SK-N-SH (cell line): ENCODE measurements around the gene GALNS. TPM values are rescaled to one million over a fixed set of nuclear protein-coding genes. Genes with fewer than 3 reads are reported as not detected.

Experiments used
- CTCF ChIA-PET: fragments of 300-600, 350-600 bp; formaldehyde crosslinking; extraction: SDS; loops from one replicate; lab custom pipeline; 2021; lab: Yijun Ruan, JAX
- POLR2A ChIA-PET: fragments of 350-600 bp; sonication (Branson Sonifier 250); formaldehyde crosslinking; extraction: SDS; loops from one replicate; lab custom pipeline; 2020; ENCODE audit warnings: antibody characterized with exemption, inconsistent platforms; lab: Yijun Ruan, JAX
- DNase-seq: peaks from one replicate; pipeline ENCODE4 v3.0.0; 2012
- H2AFZ ChIP-seq: fragments of 200-600 bp; sonication (generic); 2 replicates; pipeline ENCODE4 v1.8.1; 2016; ENCODE audit warnings: antibody characterized with exemption, mild to moderate bottlenecking, low read depth
- H3F3A ChIP-seq: fragments of 200-600 bp; sonication (generic); replicated peaks from 2 replicates; pipeline ENCODE3; 2016; ENCODE audit warnings: antibody characterized with exemption, mild to moderate bottlenecking; ENCODE audit not compliant: insufficient read depth
- H3K27ac ChIP-seq, 2 experiments: fragments of 200-500 bp in 1 of 2; fragments of 200-600 bp in 1 of 2; sonication (Bioruptor generic) in 1 of 2; sonication (generic), shearing (Covaris generic) in 1 of 2; 2 replicates each; pipeline versions ENCODE4 v1.5.1 to v1.6.1; 2014 to 2016; ENCODE audit warnings: low read depth in 2 of 2, inconsistent platforms in 1 of 2, low read length in 1 of 2, mild to moderate bottlenecking in 1 of 2, mixed read lengths in 1 of 2
- H3K27me3 ChIP-seq: fragments of 200-600 bp; sonication (generic), shearing (Covaris generic); 2 replicates; pipeline ENCODE4 v1.6.1; 2016; ENCODE audit warnings: mixed run types; ENCODE audit not compliant: insufficient read depth
- H3K36me3 ChIP-seq, 2 experiments: fragments of 200-500 bp in 1 of 2; fragments of 200-600 bp in 1 of 2; sonication (Bioruptor generic) in 1 of 2; sonication (generic) in 1 of 2; replicated peaks in 1 of 2; 2 replicates each; pipeline versions ENCODE3 to v1.5.1; 2014 to 2016; ENCODE audit warnings: low read length in 1 of 2, mild to moderate bottlenecking in 1 of 2; ENCODE audit not compliant: insufficient read depth in 2 of 2, control insufficient read depth in 1 of 2
- H3K4me1 ChIP-seq, 2 experiments: fragments of 200-500 bp in 1 of 2; fragments of 200-600 bp in 1 of 2; sonication (Bioruptor generic) in 1 of 2; sonication (generic), shearing (Covaris generic) in 1 of 2; 2 replicates each; pipeline versions ENCODE4 v1.5.1 to v1.6.1; 2014 to 2016; ENCODE audit warnings: low read depth in 1 of 2, low read length in 1 of 2, mixed run types in 1 of 2; ENCODE audit not compliant: insufficient read depth in 2 of 2, control insufficient read depth in 1 of 2
- H3K4me2 ChIP-seq: fragments of 200-600 bp; sonication (generic), shearing (Covaris generic); 2 replicates; pipeline ENCODE4 v1.6.1; 2017; ENCODE audit warnings: mixed run types
- H3K4me3 ChIP-seq, 2 experiments: fragments of 200-500 bp in 1 of 2; fragments of 200-600 bp in 1 of 2; sonication (Bioruptor generic) in 1 of 2; sonication (generic), shearing (Covaris generic) in 1 of 2; 2 replicates each; pipeline versions ENCODE4 v1.5.1 to v1.8.1; 2014 to 2016; ENCODE audit warnings: low read depth in 2 of 2, inconsistent platforms in 1 of 2, low read length in 1 of 2, mild to moderate bottlenecking in 1 of 2, mixed read lengths in 1 of 2, moderate library complexity in 1 of 2
- H3K79me2 ChIP-seq: fragments of 200-600 bp; sonication (generic); 2 replicates; pipeline ENCODE4 v1.8.1; 2017; ENCODE audit warnings: mild to moderate bottlenecking; ENCODE audit not compliant: insufficient read depth
- H3K9ac ChIP-seq: fragments of 200-600 bp; sonication (generic); 2 replicates; pipeline ENCODE4 v1.6.1; 2017; ENCODE audit warnings: mixed run types
- H3K9me2 ChIP-seq: fragments of 200-600 bp; sonication (generic); 2 replicates; pipeline ENCODE4 v1.6.1; 2017; ENCODE audit warnings: mixed run types
- H3K9me3 ChIP-seq: fragments of 200-600 bp; sonication (generic); 2 replicates; pipeline ENCODE4 v1.6.1; 2017; ENCODE audit warnings: mixed run types, mild to moderate bottlenecking, moderate library complexity
- H4K20me1 ChIP-seq: fragments of 200-600 bp; sonication (generic); 2 replicates; pipeline ENCODE4 v1.6.1; 2017; ENCODE audit warnings: mild to moderate bottlenecking, mixed run types; ENCODE audit not compliant: insufficient read depth
- CHD2 ChIP-seq: fragments of 150-350 bp; IDR thresholded peaks from 2 replicates; pipeline ENCODE4 v1.6.1; 2018; ENCODE audit warnings: low read length; ENCODE audit not compliant: partially characterized antibody
- ELF1 ChIP-seq: IDR thresholded peaks from 2 replicates; pipeline ENCODE4 v1.4.0; 2012
- EP300 ChIP-seq, 2 experiments: IDR thresholded peaks; 2 replicates each; pipeline versions ENCODE4 v1.4.0 to v1.6.1; 2012; ENCODE audit warnings: borderline replicate concordance in 1 of 2, low read depth in 1 of 2, low read length in 1 of 2
- EZH2phosphoT487 ChIP-seq: fragments of 200-600 bp; sonication (generic); IDR thresholded peaks from 2 replicates; pipeline ENCODE4 v1.6.1; 2017; ENCODE audit warnings: low read depth, mixed run types, mild to moderate bottlenecking, antibody characterized with exemption, moderate library complexity, borderline replicate concordance
- FOSL2 ChIP-seq: IDR thresholded peaks from 2 replicates; pipeline ENCODE4 v1.4.0; 2012; ENCODE audit warnings: low read depth, mild to moderate bottlenecking, moderate library complexity, borderline replicate concordance
- GATA2 ChIP-seq: sonication (generic); formaldehyde crosslinking; IDR thresholded peaks from 2 replicates; pipeline ENCODE4 v1.5.0; 2020; ENCODE audit warnings: mild to moderate bottlenecking, missing genetic modification reagents
- JUND ChIP-seq: IDR thresholded peaks from 2 replicates; pipeline ENCODE4 v1.4.0; 2012
- MXI1 ChIP-seq: IDR thresholded peaks from 2 replicates; pipeline ENCODE4 v1.6.1; 2012; ENCODE audit warnings: mild to moderate bottlenecking, low read depth, low read length, improper control_type of control experiment
- NFIC ChIP-seq: IDR thresholded peaks from 2 replicates; pipeline ENCODE4 v1.4.0; 2012; ENCODE audit warnings: borderline replicate concordance
- RAD21 ChIP-seq: IDR thresholded peaks from 2 replicates; pipeline ENCODE4 v1.6.1; 2012; ENCODE audit warnings: mild to moderate bottlenecking, low read length
- RCOR1 ChIP-seq: fragments of 150-350 bp; IDR thresholded peaks from 2 replicates; pipeline ENCODE4 v1.6.1; 2017; ENCODE audit warnings: antibody characterized with exemption, low read length
- RXRA ChIP-seq: IDR thresholded peaks from 2 replicates; pipeline ENCODE4 v1.4.0; 2012; ENCODE audit warnings: low read depth, mild to moderate bottlenecking, borderline replicate concordance
- SIN3A ChIP-seq: IDR thresholded peaks from 2 replicates; pipeline ENCODE4 v1.6.1; 2012; ENCODE audit warnings: low read depth, mild to moderate bottlenecking, low read length, moderate library complexity, borderline replicate concordance
- SMC3 ChIP-seq: IDR thresholded peaks from 2 replicates; pipeline ENCODE4 v1.6.1; 2012; ENCODE audit warnings: low read depth, low read length, improper control_type of control experiment
- TCF12 ChIP-seq: IDR thresholded peaks from 2 replicates; pipeline ENCODE4 v1.4.0; 2012
- YY1 ChIP-seq: IDR thresholded peaks from 2 replicates; pipeline ENCODE4 v1.4.0; 2012; ENCODE audit warnings: low read depth, mild to moderate bottlenecking
- WGBS: methylation state at CpG from one replicate; pipeline ENCODE4 v1.1.6; 2017; ENCODE audit warnings: low lambda C conversion rate; 5-methylcytosine and 5-hydroxymethylcytosine counted together
- polyA plus RNA-seq, 3 experiments: library from polyadenylated mRNA; depleted of rRNA; stranded (reverse); fragments of >200 nt; gene quantifications; 2 replicates each; pipeline ENCODE4 v1.2.3, GENCODE V29; 2012
- TF ChIP-seq, protein P1 (sequence below): IDR thresholded peaks from 2 replicates; pipeline ENCODE4 v1.4.0; 2012; ENCODE audit warnings: low read depth, borderline replicate concordance
- TF ChIP-seq, protein P2 (sequence below): IDR thresholded peaks from 2 replicates; pipeline ENCODE4 v1.4.0; 2012; ENCODE audit warnings: low read depth, borderline replicate concordance
- TF ChIP-seq, protein P3 (sequence below): fragments of 150-350 bp; IDR thresholded peaks from 2 replicates; pipeline ENCODE4 v1.6.1; 2016; ENCODE audit warnings: mild to moderate bottlenecking, low read depth, low read length
- TF ChIP-seq, protein P4 (sequence below): IDR thresholded peaks from 2 replicates; pipeline ENCODE4 v1.4.0; 2012; ENCODE audit warnings: low read depth

The GALNS gene
- polyA plus RNA-seq, 1 of the 3 experiments (the other 2 are of a cell fraction) = 16.5 TPM

DNA sequence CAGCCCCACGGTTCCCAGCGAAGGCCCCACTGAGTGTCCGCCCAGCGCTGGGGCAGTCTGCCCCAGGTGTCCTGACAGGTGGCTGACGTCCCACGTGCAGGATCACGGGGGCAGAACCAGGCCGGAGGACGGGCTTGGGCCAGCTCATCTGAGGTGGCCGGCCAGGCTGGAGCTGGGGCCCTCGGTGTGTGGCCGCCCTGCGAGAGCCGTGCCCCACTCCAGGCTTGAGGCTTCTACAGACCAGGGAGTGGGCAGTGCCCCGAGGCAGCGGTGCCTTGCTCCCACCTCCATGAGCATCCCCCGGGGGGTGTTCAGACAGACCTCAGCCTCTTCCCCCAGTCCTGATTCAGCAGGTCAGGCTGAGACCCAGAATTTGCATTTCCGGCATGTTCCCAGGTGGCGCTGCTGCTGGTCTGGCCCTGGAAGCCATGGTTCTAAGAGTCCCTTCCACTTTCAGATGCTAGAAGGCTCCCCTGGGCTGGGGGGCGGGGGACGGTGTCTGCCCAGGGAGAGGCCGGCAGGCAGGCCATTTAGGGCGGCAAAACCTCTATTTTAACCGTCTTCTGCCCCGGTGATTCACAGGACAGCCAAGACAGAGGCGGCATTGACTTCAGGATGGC lies 45.1 kb upstream of the GALNS start:
- Histone ChIP-seq H3K36me3 (no peaks in the 10 kb centered on the region), H3K9ac (no peak overlapping the region), H3K4me2 (no peak overlapping the region), H3K9me2 (no peaks in the 10 kb centered on the region), H3K79me2 (no peaks in the 10 kb centered on the region), H3K27me3 (peaks cover 57% of the 10 kb centered on the region), H3K4me3 (no peak overlapping the region), H2AFZ (no peak overlapping the region), H4K20me1 (no peaks in the 10 kb centered on the region), H3K9me3 (no peaks in the 10 kb centered on the region), H3F3A (no peaks in the 10 kb centered on the region), H3K4me1 (no peaks in the 10 kb centered on the region; a peak in 1 of 4 replicates), H3K27ac (no peak overlapping the region)
- no peak for DNase-seq
- TF ChIP-seq TCF12 = no peak
- no peak for TF ChIP-seq JUND
- no peak for TF ChIP-seq ELF1
- TF ChIP-seq, protein P1, sequence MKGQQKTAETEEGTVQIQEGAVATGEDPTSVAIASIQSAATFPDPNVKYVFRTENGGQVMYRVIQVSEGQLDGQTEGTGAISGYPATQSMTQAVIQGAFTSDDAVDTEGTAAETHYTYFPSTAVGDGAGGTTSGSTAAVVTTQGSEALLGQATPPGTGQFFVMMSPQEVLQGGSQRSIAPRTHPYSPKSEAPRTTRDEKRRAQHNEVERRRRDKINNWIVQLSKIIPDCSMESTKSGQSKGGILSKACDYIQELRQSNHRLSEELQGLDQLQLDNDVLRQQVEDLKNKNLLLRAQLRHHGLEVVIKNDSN = no peak
- TF ChIP-seq, protein P2, sequence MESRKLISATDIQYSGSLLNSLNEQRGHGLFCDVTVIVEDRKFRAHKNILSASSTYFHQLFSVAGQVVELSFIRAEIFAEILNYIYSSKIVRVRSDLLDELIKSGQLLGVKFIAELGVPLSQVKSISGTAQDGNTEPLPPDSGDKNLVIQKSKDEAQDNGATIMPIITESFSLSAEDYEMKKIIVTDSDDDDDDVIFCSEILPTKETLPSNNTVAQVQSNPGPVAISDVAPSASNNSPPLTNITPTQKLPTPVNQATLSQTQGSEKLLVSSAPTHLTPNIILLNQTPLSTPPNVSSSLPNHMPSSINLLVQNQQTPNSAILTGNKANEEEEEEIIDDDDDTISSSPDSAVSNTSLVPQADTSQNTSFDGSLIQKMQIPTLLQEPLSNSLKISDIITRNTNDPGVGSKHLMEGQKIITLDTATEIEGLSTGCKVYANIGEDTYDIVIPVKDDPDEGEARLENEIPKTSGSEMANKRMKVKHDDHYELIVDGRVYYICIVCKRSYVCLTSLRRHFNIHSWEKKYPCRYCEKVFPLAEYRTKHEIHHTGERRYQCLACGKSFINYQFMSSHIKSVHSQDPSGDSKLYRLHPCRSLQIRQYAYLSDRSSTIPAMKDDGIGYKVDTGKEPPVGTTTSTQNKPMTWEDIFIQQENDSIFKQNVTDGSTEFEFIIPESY = no peak
- TF ChIP-seq SIN3A = no peak
- no peak for TF ChIP-seq RXRA
- no peak for TF ChIP-seq RCOR1
- no peak for TF ChIP-seq CHD2
- TF ChIP-seq GATA2 = no peak
- no peak for TF ChIP-seq RAD21
- TF ChIP-seq NFIC = no peak
- TF ChIP-seq SMC3 = no peak
- no peak for TF ChIP-seq EP300 (IDR thresholded peaks at IDR 0.05; ENCODE audit: borderline replicate concordance in 1 of 2, low read depth in 1 of 2, low read length in 1 of 2)
- no peak for TF ChIP-seq YY1
- no peak for TF ChIP-seq FOSL2
- TF ChIP-seq MXI1 = no peak
- TF ChIP-seq, protein P3, sequence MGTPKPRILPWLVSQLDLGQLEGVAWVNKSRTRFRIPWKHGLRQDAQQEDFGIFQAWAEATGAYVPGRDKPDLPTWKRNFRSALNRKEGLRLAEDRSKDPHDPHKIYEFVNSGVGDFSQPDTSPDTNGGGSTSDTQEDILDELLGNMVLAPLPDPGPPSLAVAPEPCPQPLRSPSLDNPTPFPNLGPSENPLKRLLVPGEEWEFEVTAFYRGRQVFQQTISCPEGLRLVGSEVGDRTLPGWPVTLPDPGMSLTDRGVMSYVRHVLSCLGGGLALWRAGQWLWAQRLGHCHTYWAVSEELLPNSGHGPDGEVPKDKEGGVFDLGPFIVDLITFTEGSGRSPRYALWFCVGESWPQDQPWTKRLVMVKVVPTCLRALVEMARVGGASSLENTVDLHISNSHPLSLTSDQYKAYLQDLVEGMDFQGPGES = no peak
- no peak for TF ChIP-seq EZH2phosphoT487
- TF ChIP-seq, protein P4, sequence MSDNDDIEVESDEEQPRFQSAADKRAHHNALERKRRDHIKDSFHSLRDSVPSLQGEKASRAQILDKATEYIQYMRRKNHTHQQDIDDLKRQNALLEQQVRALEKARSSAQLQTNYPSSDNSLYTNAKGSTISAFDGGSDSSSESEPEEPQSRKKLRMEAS = no peak
- POLR2A ChIA-PET = no interaction called here
- 78% methylated on average over 5 of the region's 26 CpGs for WGBS
- CTCF ChIA-PET = interaction anchor here (0.9 kb wide), 1 partner anchor 133 kb away, joined by 3 read pairs; no protein-coding TSS in a partner anchor
